ENCODE results near the gene FRAS1.
"Not testable (repeated sequence)": the region's sequence is repeated elsewhere in the genome, so short reads cannot be mapped to it uniquely, and the experiment has no call there.

The FRAS1 gene

GRCh38 chr4:78120144-78120880, 63.2 kb downstream of the FRAS1 start:
- no peaks in the 10 kb centered on the region for H3K4me1 Mint-ChIP-seq (ENCODE audit: low read depth)
- H3K36me3 Mint-ChIP-seq (ENCODE audit: low read depth) = no peaks in the 10 kb centered on the region
- H3K9me3 Mint-ChIP-seq = no peaks in the 10 kb centered on the region
- H3K27me3 Mint-ChIP-seq (ENCODE audit: low read depth) = no peaks in the 10 kb centered on the region
- DNase-seq (ENCODE audit: low spot score) = no peak
- no peak overlapping the region for H3K4me3 Mint-ChIP-seq
- H3K27ac Mint-ChIP-seq = no peak overlapping the region

- no peak overlapping the region for H3K27ac Mint-ChIP-seq
- no peak overlapping the region for H3K4me3 Mint-ChIP-seq
- DNase-seq (ENCODE audit: low spot score) = no peak
- H3K9me3 Mint-ChIP-seq = no peaks in the 10 kb centered on the region
- H3K4me1 Mint-ChIP-seq (ENCODE audit: low read depth) = no peaks in the 10 kb centered on the region
- H3K27me3 Mint-ChIP-seq (ENCODE audit: low read depth) = no peaks in the 10 kb centered on the region
- no peaks in the 10 kb centered on the region for H3K36me3 Mint-ChIP-seq (ENCODE audit: low read depth)
These were observed 64.3 kb downstream of the FRAS1 start for GRCh38 chr4:78121338-78121904.

GRCh38 chr4:78125834-78126331, 68.8 kb downstream of the FRAS1 start:
- H3K27ac Mint-ChIP-seq; DNase-seq (ENCODE audit: low spot score); H3K4me3 Mint-ChIP-seq; H3K36me3 Mint-ChIP-seq (ENCODE audit: low read depth); H3K27me3 Mint-ChIP-seq (ENCODE audit: low read depth); H3K4me1 Mint-ChIP-seq (ENCODE audit: low read depth); H3K9me3 Mint-ChIP-seq: not testable (repeated sequence)

DNA sequence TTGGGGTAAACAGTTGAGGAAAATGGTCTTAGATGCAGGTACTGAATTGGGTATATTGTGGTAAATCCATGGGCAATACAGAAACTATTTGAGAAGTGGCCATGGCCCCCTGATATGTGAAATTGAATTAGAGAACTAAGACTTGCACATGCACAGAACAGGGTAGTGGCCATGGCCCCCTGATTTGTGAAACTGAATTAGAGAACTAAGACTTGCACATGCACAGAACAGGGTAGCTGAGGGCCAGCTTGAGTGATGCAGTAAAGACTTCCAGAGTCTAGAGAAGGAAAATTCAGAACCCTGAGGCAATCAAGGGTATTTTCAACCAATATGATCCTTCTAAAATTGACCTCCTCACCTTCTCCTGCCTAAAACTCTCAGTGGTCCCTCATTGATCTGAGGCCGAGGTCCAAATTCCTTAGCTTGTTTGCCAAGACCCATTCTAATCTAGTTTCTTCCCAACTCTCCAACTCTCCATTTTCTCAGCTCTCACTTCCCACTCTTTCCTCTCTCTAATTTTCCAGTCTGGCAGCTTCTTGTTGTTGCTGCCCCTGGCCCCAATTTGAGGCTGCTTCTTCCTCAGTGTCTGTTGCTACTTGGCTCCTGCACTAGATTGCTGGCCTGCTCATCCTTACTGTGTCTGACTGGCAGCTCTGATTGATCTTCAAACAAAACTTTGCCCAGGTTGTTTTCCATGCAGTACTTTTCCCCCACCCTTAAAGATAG, 72.4 kb downstream of the FRAS1 start:
- H3K9me3 Mint-ChIP-seq = peaks cover 5% of the 10 kb centered on the region
- no peak overlapping the region for H3K27ac Mint-ChIP-seq

DNA sequence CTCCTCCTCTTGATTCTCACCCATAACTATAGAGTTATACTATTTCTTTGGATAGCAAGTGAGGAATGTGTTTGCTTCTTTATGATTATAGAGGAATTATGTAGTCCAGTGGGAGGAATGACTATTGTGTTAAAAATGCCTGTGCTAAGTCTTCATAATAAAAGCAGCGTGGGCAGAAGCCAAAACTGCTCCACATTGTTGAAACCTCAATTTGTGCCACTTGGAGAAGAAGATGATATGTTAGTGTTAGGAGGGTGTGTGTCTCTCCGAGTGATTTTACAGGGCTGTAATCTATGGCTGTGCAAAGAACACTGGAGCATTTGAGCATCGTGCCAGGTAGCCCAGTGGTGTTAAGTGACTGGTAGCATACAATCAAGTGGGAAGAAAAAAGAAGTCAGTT, 74.3 kb downstream of the FRAS1 start:
- Mint-ChIP-seq H3K4me1 (ENCODE audit: low read depth) (no peaks in the 10 kb centered on the region), H3K36me3 (ENCODE audit: low read depth) (no peaks in the 10 kb centered on the region), H3K27me3 (ENCODE audit: low read depth) (peaks cover 6% of the 10 kb centered on the region)

More for the DNA sequence above, 72.4 kb downstream of the FRAS1 start:
- H3K4me1 Mint-ChIP-seq (ENCODE audit: low read depth) = no peaks in the 10 kb centered on the region
- peaks cover 3% of the 10 kb centered on the region for H3K27me3 Mint-ChIP-seq (ENCODE audit: low read depth)
- H3K4me3 Mint-ChIP-seq = no peak overlapping the region
- no peak for DNase-seq (ENCODE audit: low spot score)
- H3K36me3 Mint-ChIP-seq (ENCODE audit: low read depth) = no peaks in the 10 kb centered on the region

GRCh38 chr4:78136109-78137081, 79.3 kb downstream of the FRAS1 start:
- H3K9me3 Mint-ChIP-seq = peaks cover 2% of the 10 kb centered on the region
- no peak overlapping the region for H3K4me3 Mint-ChIP-seq
- DNase-seq (ENCODE audit: low spot score) = no peak
- H3K27ac Mint-ChIP-seq = no peak overlapping the region
- no peaks in the 10 kb centered on the region for H3K4me1 Mint-ChIP-seq (ENCODE audit: low read depth)
- H3K27me3 Mint-ChIP-seq (ENCODE audit: low read depth) = peaks cover 6% of the 10 kb centered on the region
- no peaks in the 10 kb centered on the region for H3K36me3 Mint-ChIP-seq (ENCODE audit: low read depth)

More for the DNA sequence above, 74.3 kb downstream of the FRAS1 start:
- Mint-ChIP-seq H3K9me3 (peaks cover 5% of the 10 kb centered on the region), H3K27ac (no peak overlapping the region), H3K4me3 (no peak overlapping the region)
- no peak for DNase-seq (ENCODE audit: low spot score)

- peaks cover 6% of the 10 kb centered on the region for H3K27me3 Mint-ChIP-seq (ENCODE audit: low read depth)
These were observed 80.4 kb downstream of the FRAS1 start for GRCh38 chr4:78137532-78137931.

DNA sequence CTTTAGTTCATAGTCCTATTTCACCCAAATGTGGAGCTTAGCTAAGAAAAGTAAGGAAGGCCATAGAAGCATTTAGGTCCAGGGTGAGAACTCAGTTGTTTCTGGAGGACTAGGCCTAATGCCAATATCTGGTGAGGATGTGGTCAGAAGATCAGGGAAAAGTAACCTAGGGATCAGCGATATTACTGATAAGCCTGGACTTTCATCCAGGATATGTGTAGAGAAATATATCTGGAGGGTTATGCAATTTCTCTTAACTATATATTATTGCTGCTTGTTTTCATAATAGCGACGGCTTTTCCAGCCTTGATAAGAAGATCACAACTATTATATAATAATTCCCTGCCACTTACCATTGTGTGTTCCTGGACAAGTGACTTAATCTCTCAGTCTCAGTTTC, 81.1 kb downstream of the FRAS1 start:
- no peak overlapping the region for H3K27ac Mint-ChIP-seq
- H3K4me1 Mint-ChIP-seq (ENCODE audit: low read depth) = no peaks in the 10 kb centered on the region
- DNase-seq (ENCODE audit: low spot score) = no peak
- no peak overlapping the region for H3K4me3 Mint-ChIP-seq
- peaks cover 3% of the 10 kb centered on the region for H3K27me3 Mint-ChIP-seq (ENCODE audit: low read depth)
- H3K9me3 Mint-ChIP-seq = peaks cover 5% of the 10 kb centered on the region
- H3K36me3 Mint-ChIP-seq (ENCODE audit: low read depth) = no peaks in the 10 kb centered on the region

More at GRCh38 chr4:78137532-78137931, 80.4 kb downstream of the FRAS1 start:
- Mint-ChIP-seq H3K4me1 (ENCODE audit: low read depth) (no peaks in the 10 kb centered on the region), H3K36me3 (ENCODE audit: low read depth) (no peaks in the 10 kb centered on the region), H3K27ac (no peak overlapping the region), H3K9me3 (peaks cover 5% of the 10 kb centered on the region), H3K4me3 (no peak overlapping the region)
- no peak for DNase-seq (ENCODE audit: low spot score)

GRCh38 chr4:78143634-78144033, 86.5 kb downstream of the FRAS1 start:
- H3K4me3 Mint-ChIP-seq = no peak overlapping the region

GRCh38 chr4:78145008-78145407, 87.9 kb downstream of the FRAS1 start:
- no peak for DNase-seq (ENCODE audit: low spot score)
- no peak overlapping the region for H3K27ac Mint-ChIP-seq
- peaks cover 5% of the 10 kb centered on the region for H3K9me3 Mint-ChIP-seq
- no peaks in the 10 kb centered on the region for H3K36me3 Mint-ChIP-seq (ENCODE audit: low read depth)
- H3K4me3 Mint-ChIP-seq = no peak overlapping the region
- H3K27me3 Mint-ChIP-seq (ENCODE audit: low read depth) = no peaks in the 10 kb centered on the region
- no peaks in the 10 kb centered on the region for H3K4me1 Mint-ChIP-seq (ENCODE audit: low read depth)

More at GRCh38 chr4:78143634-78144033, 86.5 kb downstream of the FRAS1 start:
- peaks cover 5% of the 10 kb centered on the region for H3K9me3 Mint-ChIP-seq
- H3K4me1 Mint-ChIP-seq (ENCODE audit: low read depth) = no peaks in the 10 kb centered on the region
- no peak for DNase-seq (ENCODE audit: low spot score)
- H3K27me3 Mint-ChIP-seq (ENCODE audit: low read depth) = no peaks in the 10 kb centered on the region
- H3K27ac Mint-ChIP-seq = no peak overlapping the region
- no peaks in the 10 kb centered on the region for H3K36me3 Mint-ChIP-seq (ENCODE audit: low read depth)

DNA sequence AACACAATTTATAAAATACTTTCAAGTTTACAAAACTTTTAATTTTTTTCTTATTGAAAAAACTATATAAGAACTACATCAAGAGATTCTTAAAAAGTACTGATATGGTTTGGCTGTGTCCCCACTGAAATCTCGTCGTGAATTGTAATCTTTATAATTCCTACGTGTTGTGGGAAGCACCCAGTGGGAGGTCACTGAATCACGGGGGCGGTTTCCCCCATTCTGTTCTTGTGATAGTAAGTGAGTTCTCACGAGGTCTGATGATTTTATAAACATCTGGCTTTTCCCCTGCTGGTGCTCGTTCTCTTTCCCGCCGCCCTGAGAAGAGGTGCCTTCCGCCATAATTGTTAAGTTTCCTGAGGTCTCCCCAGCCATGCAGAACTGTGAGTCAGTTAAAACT, 88.5 kb downstream of the FRAS1 start:
- Mint-ChIP-seq H3K27me3 (ENCODE audit: low read depth) (no peaks in the 10 kb centered on the region), H3K36me3 (ENCODE audit: low read depth) (no peaks in the 10 kb centered on the region)

GRCh38 chr4:78149751-78150542, 92.8 kb downstream of the FRAS1 start:
- Mint-ChIP-seq H3K9me3 (no peaks in the 10 kb centered on the region), H3K4me3 (no peak overlapping the region), H3K27me3 (ENCODE audit: low read depth) (no peaks in the 10 kb centered on the region), H3K4me1 (ENCODE audit: low read depth) (no peaks in the 10 kb centered on the region), H3K36me3 (ENCODE audit: low read depth) (no peaks in the 10 kb centered on the region), H3K27ac (no peak overlapping the region)
- no peak for DNase-seq (ENCODE audit: low spot score)

More for the DNA sequence above, 88.5 kb downstream of the FRAS1 start:
- no peak overlapping the region for H3K4me3 Mint-ChIP-seq
- H3K4me1 Mint-ChIP-seq (ENCODE audit: low read depth) = no peaks in the 10 kb centered on the region
- no peak for DNase-seq (ENCODE audit: low spot score)
- H3K27ac Mint-ChIP-seq = no peak overlapping the region
- peaks cover 5% of the 10 kb centered on the region for H3K9me3 Mint-ChIP-seq

GRCh38 chr4:78150543-78150864, 93.4 kb downstream of the FRAS1 start:
- H3K36me3 Mint-ChIP-seq (ENCODE audit: low read depth) = no peaks in the 10 kb centered on the region
- no peak for DNase-seq (ENCODE audit: low spot score)
- H3K4me1 Mint-ChIP-seq (ENCODE audit: low read depth) = no peaks in the 10 kb centered on the region
- H3K9me3 Mint-ChIP-seq = no peaks in the 10 kb centered on the region
- H3K27me3 Mint-ChIP-seq (ENCODE audit: low read depth) = no peaks in the 10 kb centered on the region
- no peak overlapping the region for H3K27ac Mint-ChIP-seq
- no peak overlapping the region for H3K4me3 Mint-ChIP-seq
